ENCODE measurements around the gene KRT17. TPM values are rescaled to one million over a fixed set of nuclear protein-coding genes. Genes with fewer than 3 reads are reported as not detected.
A peak's percentile ranks its signal among the peaks of the same experiment; 100 is the strongest.

Gene KRT17
- total RNA-seq, 1 donor from 2014 or later: not detected

GRCh38 chr17:41650794-41651624 is 26.6 kb upstream of the KRT17 start:
- Mint-ChIP-seq H3K36me3 (ENCODE audit: unreplicated experiment) (no peaks in the 10 kb centered on the region), H3K27me3 (ENCODE audit: unreplicated experiment) (peaks cover 6% of the 10 kb centered on the region), H3K4me1 (ENCODE audit: low read depth, unreplicated experiment) (peaks cover 3% of the 10 kb centered on the region), H3K4me3 (ENCODE audit: unreplicated experiment) (no peak overlapping the region), H3K9me3 (ENCODE audit: unreplicated experiment) (no peaks in the 10 kb centered on the region), H3K27ac (ENCODE audit: unreplicated experiment) (no peak overlapping the region)
- no peak for DNase-seq
- TF ChIP-seq CTCF (IDR thresholded peaks at IDR 0.05; ENCODE audit: partially characterized antibody, unreplicated experiment): no peak

- DNase-seq: no peak
- no peak for TF ChIP-seq CTCF (IDR thresholded peaks at IDR 0.05; ENCODE audit: partially characterized antibody, unreplicated experiment)
- Mint-ChIP-seq H3K27me3 (ENCODE audit: unreplicated experiment) (peaks cover 5% of the 10 kb centered on the region), H3K27ac (ENCODE audit: unreplicated experiment) (no peak overlapping the region), H3K4me1 (ENCODE audit: low read depth, unreplicated experiment) (no peaks in the 10 kb centered on the region), H3K9me3 (ENCODE audit: unreplicated experiment) (no peaks in the 10 kb centered on the region), H3K36me3 (ENCODE audit: unreplicated experiment) (no peaks in the 10 kb centered on the region), H3K4me3 (ENCODE audit: unreplicated experiment) (no peak overlapping the region)
Measured at GRCh38 chr17:41649923-41650519, 25.6 kb upstream of the KRT17 start.

GRCh38 chr17:41648411-41649195 is 24.2 kb upstream of the KRT17 start:
- TF ChIP-seq CTCF (IDR thresholded peaks at IDR 0.05; ENCODE audit: partially characterized antibody, unreplicated experiment): peak; percentile 70
- DNase-seq: peak; percentile 94
- H3K36me3 Mint-ChIP-seq (ENCODE audit: unreplicated experiment): no peaks in the 10 kb centered on the region
- H3K27ac Mint-ChIP-seq (ENCODE audit: unreplicated experiment): no peak overlapping the region
- no peaks in the 10 kb centered on the region for H3K4me1 Mint-ChIP-seq (ENCODE audit: low read depth, unreplicated experiment)
- H3K27me3 Mint-ChIP-seq (ENCODE audit: unreplicated experiment): peaks cover 5% of the 10 kb centered on the region
- no peaks in the 10 kb centered on the region for H3K9me3 Mint-ChIP-seq (ENCODE audit: unreplicated experiment)
- H3K4me3 Mint-ChIP-seq (ENCODE audit: unreplicated experiment): peak overlapping the region; percentile 82

GRCh38 chr17:41647940-41648410 is 23.6 kb upstream of the KRT17 start:
- no peaks in the 10 kb centered on the region for H3K36me3 Mint-ChIP-seq (ENCODE audit: unreplicated experiment)
- H3K4me3 Mint-ChIP-seq (ENCODE audit: unreplicated experiment): peak overlapping the region; percentile 82

More at GRCh38 chr17:41647940-41648410, 23.6 kb upstream of the KRT17 start:
- peak; percentile 95 for DNase-seq
- H3K4me1 Mint-ChIP-seq (ENCODE audit: low read depth, unreplicated experiment): no peaks in the 10 kb centered on the region
- peaks cover 5% of the 10 kb centered on the region for H3K27me3 Mint-ChIP-seq (ENCODE audit: unreplicated experiment)
- H3K27ac Mint-ChIP-seq (ENCODE audit: unreplicated experiment): no peak overlapping the region
- peak; percentile 92 for TF ChIP-seq CTCF (IDR thresholded peaks at IDR 0.05; ENCODE audit: partially characterized antibody, unreplicated experiment)
- no peaks in the 10 kb centered on the region for H3K9me3 Mint-ChIP-seq (ENCODE audit: unreplicated experiment)

Data from glutamatergic neuron (in vitro differentiated cells).